ENCODE data around the gene STK32B.
"Not testable (repeated sequence)": the region's sequence is repeated elsewhere in the genome, so short reads cannot be mapped to it uniquely, and the experiment has no call there.

STK32B gene

GRCh38 chr4:5156682-5157081, 105.4 kb downstream of the STK32B start:
- in situ Hi-C loops (cut with HindIII; ENCODE audit: low sequenced_read_pairs), result no loop called here

- in situ Hi-C loops (cut with HindIII; ENCODE audit: low sequenced_read_pairs), result no loop called here
Observed at GRCh38 chr4:5157791-5158770, 106.8 kb downstream of the STK32B start.

- in situ Hi-C loops (cut with HindIII; ENCODE audit: low sequenced_read_pairs), result no loop called here
Observed at GRCh38 chr4:5158825-5159224, 107.5 kb downstream of the STK32B start.

- in situ Hi-C loops (cut with HindIII; ENCODE audit: low sequenced_read_pairs), result no loop called here
Observed at GRCh38 chr4:5160668-5161067, 109.4 kb downstream of the STK32B start.

GRCh38 chr4:5162909-5163508, 111.7 kb downstream of the STK32B start:
- in situ Hi-C loops (cut with HindIII; ENCODE audit: low sequenced_read_pairs), result no loop called here

- in situ Hi-C loops (cut with HindIII; ENCODE audit: low sequenced_read_pairs), result no loop called here
Observed at GRCh38 chr4:5164221-5164912, 113.1 kb downstream of the STK32B start.

- in situ Hi-C loops (cut with HindIII; ENCODE audit: low sequenced_read_pairs), result no loop called here
Observed at GRCh38 chr4:5165420-5166369, 114.4 kb downstream of the STK32B start.

- in situ Hi-C loops (cut with HindIII; ENCODE audit: low sequenced_read_pairs), result no loop called here
Observed at GRCh38 chr4:5166377-5166776, 115.1 kb downstream of the STK32B start.

GRCh38 chr4:5168891-5169290, 117.6 kb downstream of the STK32B start:
- in situ Hi-C loops (cut with HindIII; ENCODE audit: low sequenced_read_pairs), result no loop called here

- in situ Hi-C loops (cut with HindIII; ENCODE audit: low sequenced_read_pairs), result not testable (repeated sequence)
Observed at GRCh38 chr4:5175836-5176235, 124.6 kb downstream of the STK32B start.

- in situ Hi-C loops (cut with HindIII; ENCODE audit: low sequenced_read_pairs), result no loop called here
Observed at GRCh38 chr4:5184606-5185005, 133.3 kb downstream of the STK32B start.

GRCh38 chr4:5185551-5185950, 134.3 kb downstream of the STK32B start:
- in situ Hi-C loops (cut with HindIII; ENCODE audit: low sequenced_read_pairs), result no loop called here

GRCh38 chr4:5186271-5187064, 135.2 kb downstream of the STK32B start:
- in situ Hi-C loops (cut with HindIII; ENCODE audit: low sequenced_read_pairs), result no loop called here

GRCh38 chr4:5188130-5188529, 136.8 kb downstream of the STK32B start:
- in situ Hi-C loops (cut with HindIII; ENCODE audit: low sequenced_read_pairs), result no loop called here

GRCh38 chr4:5191831-5192230, 140.6 kb downstream of the STK32B start:
- in situ Hi-C loops (cut with HindIII; ENCODE audit: low sequenced_read_pairs), result no loop called here

- in situ Hi-C loops (cut with HindIII; ENCODE audit: low sequenced_read_pairs), result no loop called here
Observed at GRCh38 chr4:5192271-5192670, 141.0 kb downstream of the STK32B start.

GRCh38 chr4:5192678-5193077, 141.4 kb downstream of the STK32B start:
- in situ Hi-C loops (cut with HindIII; ENCODE audit: low sequenced_read_pairs), result no loop called here

GRCh38 chr4:5198656-5199541, 147.6 kb downstream of the STK32B start:
- in situ Hi-C loops (cut with HindIII; ENCODE audit: low sequenced_read_pairs), result no loop called here

GRCh38 chr4:5199912-5200311, 148.6 kb downstream of the STK32B start:
- in situ Hi-C loops (cut with HindIII; ENCODE audit: low sequenced_read_pairs), result no loop called here

Data from DLD1 (cell line).